HG03175 (cell line): ENCODE results near the gene IGFL1.
"Not testable (repeated sequence)": the region's sequence is repeated elsewhere in the genome, so short reads cannot be mapped to it uniquely, and the experiment has no call there.

Experiments
- ATAC-seq: cut with Tn5 transposase; IDR thresholded peaks from one replicate; pipeline ENCODE4 v1.9.1; 2021; ENCODE audit warnings: mild to moderate bottlenecking, moderate library complexity; ENCODE audit not compliant: unreplicated experiment

Gene IGFL1

DNA sequence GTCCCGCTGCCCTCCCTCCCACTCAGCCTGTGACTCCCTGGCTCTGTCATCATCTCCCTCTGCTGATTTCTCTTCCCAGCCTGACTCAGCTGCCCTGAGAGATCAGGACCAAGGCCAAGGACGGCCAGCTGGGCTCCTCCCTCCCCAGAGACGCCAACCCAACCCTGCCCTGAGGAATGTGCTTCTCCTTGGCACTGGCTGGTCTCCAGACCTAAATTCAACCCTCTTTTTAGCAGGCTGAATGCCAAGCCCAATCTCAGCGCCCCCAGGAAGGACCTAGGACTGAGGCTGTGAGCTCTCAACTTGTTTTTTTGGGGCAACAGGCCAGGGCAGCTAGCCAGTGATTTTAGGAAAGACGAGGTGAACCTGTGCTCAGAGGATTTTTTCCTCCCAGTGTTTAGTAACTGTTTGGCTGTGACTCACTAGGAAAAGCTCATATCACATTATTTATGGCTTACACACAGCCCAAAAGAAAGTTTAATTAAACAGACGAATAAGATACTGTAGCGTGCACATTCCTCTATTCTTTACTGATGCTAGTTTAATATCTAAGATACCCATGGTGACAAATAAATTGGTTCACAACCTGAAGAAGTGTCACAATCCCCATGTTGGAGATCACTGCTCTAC is 7.4 kb upstream of the IGFL1 start:
- no peak for ATAC-seq

DNA sequence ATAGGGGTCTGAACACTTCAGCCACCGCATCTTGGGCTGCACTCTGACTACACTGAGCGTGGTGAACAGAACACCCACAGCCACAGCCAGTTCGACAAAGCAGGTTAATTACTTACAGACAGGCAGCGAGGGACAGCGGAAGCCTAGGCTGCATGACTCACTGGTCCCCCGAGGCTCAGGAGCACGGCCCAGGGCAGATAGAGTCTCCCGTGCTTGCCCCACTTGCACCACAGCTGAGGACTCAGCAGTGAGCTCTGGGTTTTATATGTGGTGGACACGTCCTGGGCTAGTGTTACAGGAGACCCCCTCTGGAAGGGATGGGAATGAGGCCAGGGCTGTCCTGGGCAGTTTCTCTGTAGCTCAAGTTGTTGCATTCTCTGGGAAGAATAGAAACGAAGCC is 5.8 kb upstream of the IGFL1 start:
- not testable (repeated sequence) for ATAC-seq

DNA sequence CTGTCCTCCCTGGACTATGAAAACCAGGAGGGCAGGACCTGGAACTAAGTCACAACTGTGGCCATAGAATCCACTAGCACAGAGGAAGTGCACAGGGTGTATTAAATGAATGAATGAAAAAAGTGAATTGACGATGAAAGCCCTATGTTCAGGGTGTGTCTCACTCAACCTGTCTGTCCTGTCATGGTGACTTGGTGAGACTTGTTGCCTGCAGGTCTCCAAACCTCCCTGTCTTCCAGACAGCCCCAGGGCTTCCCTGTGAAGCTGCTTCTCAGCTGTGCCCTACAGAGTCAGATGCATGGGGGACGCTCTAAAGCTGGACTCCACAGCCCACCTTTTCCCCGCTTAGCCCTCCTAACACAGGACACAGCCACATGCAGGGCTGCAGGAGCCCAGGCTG is 4.8 kb upstream of the IGFL1 start:
- ATAC-seq: no peak

DNA sequence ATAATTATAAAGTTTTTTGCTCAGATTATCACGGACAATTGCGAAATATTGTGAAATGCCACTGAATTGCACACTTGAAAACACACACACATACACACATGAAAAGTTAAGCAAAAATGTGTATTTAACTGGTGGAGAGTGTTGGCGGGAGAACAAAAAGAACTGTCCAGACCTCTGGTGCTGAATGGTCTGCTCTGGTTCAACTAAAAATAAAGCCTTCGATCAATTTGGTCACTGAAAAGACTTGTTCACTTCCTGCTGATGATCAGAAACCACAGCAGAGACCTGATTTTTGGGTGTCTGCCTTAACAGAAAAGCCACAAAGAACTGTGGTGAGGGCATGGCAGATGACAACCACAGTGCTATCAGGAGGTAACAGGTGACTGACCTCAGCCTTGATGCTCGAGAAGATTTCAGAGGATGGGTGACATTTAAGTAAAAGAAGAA is 4.0 kb upstream of the IGFL1 start:
- ATAC-seq: no peak

DNA sequence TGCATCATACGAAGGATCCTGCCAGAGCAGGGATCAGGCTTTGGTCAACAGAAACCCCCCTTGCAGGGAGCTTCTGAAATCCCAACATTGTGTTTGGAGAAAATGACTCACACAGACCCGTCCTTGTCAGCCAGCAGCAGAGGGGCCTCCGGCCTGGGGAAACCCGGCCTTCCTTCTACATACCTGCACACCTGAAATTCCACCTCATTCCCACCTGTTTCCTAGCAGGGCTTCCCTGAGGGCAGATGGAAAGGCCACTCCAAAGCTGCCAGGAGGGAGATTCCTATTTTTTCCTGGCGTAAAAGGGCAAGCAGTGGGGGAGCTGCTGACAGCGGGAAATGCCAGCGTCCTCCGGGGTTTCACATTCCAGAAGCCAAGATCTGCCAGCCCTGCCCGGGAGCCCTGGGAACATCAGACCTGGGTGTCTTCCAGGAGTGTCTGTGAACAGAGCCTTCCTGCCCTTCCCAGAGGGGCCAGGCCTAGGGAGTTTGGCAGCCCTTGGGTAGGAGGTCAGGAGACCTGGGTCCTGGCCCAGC is 3.0 kb upstream of the IGFL1 start:
- no peak for ATAC-seq

DNA sequence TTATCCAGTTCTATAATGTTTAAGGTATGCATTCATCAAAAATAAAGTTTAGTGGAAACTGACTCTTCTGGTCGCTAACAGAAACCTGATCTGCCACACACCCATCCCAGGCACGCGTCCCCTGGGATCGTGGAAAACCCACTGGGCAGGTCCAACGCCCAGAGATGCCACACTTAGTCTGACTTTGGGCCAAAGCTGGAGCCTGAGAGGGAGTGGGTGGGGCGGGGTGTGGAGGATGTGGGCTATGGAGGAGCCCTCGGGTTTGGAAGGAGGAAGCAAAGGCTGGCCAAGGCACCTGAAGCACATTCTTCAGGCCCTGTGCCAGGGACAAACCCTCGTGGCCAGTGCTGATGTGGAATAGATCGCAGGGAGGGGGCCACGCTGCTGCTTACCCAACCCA is 2.5 kb downstream of the IGFL1 start:
- no peak for ATAC-seq

DNA sequence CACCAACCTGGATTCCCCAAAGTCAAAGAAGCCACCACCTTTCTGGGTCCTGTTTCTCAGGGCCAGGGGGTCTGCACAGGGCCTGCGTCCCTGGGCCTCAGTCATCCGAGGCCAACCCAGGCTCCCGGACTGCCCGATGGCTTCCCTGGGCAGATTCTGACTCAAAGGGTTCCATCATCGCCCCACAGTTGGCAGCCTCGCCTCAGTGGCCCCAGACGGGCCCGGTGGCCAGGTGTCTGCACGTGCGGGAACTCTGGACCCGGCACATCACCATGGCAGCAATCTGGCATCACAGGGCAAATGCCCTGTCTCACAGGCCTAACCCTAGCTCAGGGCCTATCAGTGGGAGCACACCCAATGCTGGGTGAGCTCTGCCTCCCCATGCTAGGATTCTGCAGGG is 2.9 kb downstream of the IGFL1 start:
- no peak for ATAC-seq

DNA sequence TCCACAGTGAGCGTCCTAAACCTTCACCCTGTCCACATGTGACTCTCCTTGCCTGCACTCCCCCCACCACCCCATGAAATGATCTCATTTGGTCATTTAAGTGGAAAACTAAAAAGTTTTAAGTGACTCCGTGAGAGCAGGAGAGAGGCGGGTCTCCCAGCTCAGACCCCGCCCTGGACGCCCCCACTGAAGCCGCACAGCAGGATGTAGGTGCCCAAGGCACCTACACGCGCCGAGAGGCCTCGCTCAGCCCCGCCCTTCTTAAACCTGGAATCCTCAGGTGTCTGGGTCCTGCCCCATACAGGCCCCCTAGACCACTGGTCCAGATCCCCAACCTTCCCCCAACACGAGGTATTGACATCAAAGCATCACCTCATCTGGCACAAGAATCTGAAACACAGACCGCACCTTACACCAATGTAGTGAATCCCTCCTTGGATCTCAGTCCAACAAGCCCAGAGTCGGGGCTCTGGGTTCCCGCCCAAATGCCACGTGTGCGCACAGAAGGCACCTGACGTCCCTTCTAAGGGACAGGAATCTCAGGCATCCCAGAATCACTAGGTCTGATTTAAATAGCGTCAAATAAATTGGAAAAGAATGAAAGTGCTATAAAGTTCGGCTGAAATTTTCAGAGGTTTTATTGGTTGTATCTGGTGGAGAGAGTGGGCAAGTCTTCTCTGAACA is 3.5 kb downstream of the IGFL1 start:
- ATAC-seq: no peak

DNA sequence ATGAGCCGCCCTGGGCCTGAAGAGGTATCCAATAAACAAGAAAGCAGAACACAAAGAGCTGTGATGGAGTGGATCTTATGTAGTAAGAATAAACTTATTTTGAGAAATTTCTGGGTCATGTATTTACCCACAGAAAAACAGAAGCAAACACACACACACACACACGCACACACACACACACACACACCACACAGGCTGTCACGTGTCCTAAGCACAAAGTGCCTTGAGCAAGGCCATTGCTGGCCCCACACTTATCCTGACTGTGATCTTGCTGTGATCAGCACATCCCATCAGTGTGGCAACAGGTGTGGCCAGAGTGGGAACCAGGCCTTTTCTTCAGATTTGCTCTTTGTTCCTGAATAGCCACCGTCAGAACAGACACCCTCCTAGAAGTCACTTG is 4.3 kb downstream of the IGFL1 start:
- not testable (repeated sequence) for ATAC-seq

DNA sequence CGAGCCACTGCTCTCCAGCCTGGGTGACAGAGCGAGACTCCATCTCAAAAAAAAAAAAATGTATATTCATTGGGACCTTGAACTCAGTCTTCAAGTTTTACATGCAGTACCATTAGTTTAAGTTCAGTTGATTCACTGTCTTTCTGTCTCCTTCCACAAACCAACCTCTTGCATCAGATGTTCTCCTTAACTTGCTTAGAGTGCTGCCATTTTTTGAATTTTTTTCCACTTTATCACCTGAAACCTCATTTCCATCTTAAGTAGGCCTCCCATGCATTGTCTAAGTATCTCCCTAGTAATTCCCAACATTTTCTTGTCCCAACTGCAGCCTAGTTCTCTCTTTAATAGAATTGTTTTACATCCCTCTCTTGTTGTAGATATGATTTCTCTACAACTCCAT is 8.6 kb downstream of the IGFL1 start:
- ATAC-seq: not testable (repeated sequence)

DNA sequence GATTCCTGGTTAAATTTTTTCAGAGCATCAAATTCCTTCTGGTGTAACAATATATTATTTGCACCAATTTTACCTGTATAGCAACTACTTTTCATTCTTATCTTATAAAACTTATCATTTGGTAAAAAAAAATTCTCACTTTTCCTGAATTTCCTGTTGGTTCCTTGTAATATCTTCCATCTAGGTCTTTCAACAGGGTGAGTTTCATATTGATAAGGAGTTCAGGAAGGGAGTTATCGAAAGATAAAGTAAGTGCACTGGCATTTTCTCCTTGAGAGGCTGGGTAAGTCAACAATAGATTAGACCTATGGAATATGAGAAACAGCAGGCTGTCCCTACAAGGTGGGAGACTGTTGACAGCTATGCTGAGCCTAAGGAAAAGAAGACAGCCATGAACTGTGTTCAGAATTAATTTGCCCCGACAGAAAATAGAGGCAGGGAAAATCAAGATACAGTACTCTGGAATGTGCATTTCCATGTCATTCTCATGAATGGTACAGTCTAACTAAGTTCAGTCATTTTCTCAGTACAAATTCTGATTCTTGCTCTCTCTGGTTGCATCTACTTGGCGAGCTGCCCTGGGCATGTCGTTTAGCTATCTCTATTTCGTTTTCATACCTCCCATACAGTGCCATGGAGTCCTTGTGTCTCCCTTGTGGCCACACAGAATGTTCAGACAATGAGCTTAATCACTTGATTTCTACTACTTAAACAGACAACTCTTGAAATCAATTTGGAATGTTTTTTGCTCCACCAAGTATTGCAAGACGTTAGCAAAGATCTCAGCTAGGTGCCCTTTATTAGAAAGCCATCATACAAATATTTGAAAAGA is 9.9 kb downstream of the IGFL1 start:
- no peak for ATAC-seq

DNA sequence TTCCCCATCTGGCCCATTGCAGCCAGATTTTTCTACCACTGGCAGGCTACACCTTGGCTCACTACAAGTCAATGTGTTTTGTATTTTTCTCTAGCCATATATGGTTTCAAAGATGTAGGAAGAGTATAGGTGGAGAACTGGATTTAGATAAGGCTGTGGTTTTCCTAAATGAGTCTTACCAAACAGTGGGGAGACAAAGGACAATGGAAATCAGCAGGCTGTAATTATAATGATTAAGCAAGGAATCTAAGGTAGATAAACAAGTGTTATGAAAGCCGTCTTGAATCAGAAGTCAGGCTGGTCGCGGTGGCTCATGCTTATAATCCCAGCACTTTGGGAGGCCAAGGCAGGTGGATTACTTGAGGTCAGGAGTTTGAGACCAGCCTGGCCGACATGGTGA is 11.2 kb downstream of the IGFL1 start:
- ATAC-seq: no peak

DNA sequence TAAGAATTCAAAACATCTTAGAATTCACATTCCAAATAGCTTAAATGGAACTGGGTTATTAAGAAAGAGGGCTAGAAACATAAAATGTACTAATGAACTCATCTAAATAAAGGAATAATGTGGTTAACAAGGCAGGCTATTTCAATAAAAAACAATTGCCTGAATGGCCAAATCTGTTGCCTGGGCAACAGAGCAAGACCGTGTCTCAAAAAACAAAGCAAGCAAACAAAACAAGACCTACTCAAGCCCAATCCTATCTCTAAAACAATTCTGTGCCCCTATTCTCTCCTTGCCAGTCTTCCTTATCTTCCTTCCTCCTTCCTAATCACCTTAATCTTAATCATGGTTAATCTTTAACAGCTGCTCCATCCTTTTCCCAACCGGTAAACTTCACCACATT is 12.1 kb downstream of the IGFL1 start:
- ATAC-seq: no peak

DNA sequence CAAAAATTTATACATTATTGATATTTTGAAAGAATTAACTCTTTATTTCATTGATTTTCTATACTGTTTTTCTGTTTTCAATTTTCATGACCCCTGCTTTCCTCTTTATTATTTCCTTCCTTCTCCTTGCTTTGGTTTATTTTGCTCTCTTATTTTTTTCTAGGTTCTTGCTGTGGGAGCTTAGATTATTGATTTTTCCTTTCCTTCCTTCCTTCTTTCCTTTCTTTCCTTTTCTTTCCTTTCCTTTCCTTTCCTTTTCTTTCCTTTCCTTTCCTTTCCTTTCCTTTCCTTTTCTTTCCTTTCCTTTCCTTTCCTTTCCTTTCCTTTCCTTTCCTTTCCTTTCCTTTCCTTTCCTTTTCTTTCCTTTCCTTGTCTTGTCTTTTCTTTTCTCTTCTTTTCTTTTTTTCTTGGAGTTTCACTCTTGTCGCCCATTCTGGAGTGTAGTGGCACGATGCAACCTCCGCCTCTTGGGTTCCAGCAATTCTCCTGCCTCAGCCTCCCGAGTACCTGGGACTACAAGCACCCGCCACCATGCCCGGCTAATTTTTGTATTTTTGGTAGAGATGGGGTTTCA is 13.6 kb downstream of the IGFL1 start:
- not testable (repeated sequence) for ATAC-seq

DNA sequence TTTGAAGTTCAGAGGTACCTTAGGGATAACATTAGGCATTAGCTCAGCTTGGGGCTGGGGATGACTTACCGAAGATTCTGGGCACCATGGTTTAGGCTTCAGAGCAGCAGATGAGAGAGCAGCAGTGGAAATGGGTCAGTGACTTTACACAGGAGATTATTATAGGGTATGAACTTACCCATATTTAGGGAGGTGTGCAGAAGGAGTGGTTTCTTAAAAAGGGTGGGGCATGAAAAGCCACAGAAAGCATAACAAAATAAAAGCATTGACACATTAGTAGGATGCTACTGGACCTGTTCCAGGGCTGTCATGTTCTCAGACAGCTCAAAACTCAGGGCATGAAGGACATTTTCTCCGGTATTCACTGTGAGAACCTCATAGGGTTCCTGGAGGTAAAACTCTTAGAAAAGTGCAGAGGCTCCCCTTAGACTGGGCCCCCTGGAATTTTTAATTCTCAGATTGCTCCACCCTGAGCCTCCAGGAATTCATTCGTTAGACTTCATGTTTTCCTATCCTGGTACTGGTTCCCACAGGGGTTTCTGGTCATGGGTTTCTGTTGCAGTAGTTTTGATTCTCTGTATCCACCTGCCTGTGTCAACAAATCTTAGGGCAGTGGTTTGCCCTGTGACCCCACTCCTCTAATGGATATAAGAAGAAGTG is 20.7 kb downstream of the IGFL1 start:
- ATAC-seq: no peak

DNA sequence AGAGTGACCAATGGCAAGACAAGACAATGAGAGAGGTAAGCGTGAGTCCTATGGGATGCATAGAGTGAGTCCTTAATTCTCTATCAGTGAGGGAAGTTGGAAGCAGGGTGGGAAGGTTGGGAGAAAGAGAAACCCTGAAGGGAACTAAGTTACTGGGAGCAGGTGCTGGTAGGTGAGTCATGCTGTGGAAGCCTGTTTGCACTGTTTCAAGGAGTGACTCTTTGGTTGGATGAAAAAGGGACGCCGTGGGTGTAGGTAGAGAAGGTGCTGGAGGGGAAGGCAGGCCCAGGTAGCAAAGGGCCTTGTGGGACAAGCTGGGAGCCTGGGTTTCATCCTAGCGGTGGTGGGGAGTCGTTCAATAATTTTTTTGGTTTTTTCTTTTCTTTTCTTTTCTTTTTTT is 21.9 kb downstream of the IGFL1 start:
- no peak for ATAC-seq

DNA sequence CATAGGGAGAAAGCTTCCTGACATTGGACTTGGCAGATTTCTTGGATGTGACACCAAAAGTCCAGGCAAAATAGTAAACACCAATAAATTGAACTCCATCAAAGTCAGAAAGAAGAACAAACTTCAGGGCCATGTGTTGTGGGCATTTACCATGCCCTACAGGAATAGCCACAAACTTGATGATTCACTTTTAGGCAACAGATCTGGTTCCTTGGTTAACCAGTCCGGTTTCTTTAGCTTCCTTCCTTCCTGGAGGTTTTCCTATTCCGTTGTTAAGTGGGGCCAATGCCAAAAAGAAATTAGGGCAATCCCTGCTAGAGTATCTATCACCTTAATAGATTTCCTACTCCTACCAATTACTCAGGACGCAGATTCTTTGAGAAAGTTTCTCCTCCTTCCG is 25.2 kb downstream of the IGFL1 start:
- no peak for ATAC-seq

DNA sequence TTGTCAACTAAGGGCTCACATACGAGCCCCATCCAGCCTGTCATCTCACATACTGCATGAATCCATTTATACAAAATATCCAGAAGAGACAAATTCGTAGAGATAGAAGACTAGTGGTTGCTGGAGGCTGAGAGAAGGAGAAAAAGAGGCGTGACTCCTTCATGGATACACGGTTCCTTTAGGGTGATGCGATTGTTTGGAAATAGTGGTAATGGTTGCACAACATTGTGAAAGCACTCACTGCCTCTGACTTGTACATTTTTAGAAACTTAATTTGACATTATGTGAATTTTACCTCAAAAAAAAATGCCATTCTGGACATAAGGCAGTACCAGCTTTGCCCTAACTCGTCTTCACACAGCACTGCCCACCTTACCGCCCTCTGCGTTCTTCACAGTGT is 27.3 kb downstream of the IGFL1 start:
- ATAC-seq: no peak

DNA sequence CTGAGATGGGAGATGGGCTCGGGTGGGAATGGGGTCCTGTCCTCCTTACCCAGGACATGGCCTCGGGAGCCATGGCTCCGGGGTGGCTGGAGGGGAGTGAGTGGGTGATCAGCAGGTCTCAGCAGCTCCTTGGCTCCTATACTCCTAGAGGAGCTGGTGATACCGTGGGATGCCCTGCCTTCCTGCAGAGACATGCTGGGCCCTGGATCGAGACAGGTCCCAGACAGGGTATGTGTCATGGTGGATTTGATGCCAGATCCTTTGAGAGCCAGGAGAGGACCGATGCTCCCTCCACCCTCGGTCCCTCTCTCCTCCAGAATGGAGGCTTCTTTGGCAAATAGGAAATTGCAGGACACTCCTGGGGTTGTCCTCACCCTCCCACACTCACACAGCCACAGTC is 32.0 kb downstream of the IGFL1 start:
- not testable (repeated sequence) for ATAC-seq

DNA sequence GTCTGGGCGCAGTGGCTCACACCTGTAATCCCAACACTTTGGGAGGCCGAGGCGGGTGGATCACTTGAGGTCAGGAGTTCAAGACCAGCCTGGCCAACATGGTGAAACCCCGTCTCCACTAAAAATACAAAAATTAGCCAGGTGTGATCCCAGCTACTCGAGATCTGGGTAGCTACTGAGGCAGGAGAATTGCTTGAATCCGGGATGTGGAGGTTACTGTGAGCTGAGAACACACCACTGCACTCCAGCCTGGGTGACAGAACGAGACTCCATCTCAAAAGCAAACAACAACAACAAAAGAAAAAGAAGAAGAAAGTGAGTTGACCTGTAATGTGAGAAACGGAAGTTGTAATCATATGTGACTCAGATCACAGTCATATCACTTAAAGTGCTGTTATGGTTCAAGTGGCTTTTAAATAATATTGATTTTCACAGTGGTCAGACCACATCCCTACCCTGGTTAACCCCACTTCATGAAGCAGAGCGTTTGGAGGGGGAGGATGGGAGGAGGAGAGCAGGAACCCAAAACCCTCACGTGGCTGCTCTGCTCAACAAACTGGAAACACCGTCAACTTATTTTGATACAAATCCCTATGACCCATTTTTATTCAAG is 33.2 kb downstream of the IGFL1 start:
- peak; percentile 79 for ATAC-seq
